ENCODE data around the gene ARHGAP30.
"Not testable (repeated sequence)": the region's sequence is repeated elsewhere in the genome, so short reads cannot be mapped to it uniquely, and the experiment has no call there.

ARHGAP30 gene

GRCh38 chr1:161031874-161032273 lies 37.8 kb downstream of the ARHGAP30 start:
- H4K20me1 ChIP-seq (ENCODE audit: control insufficient read depth, insufficient read depth, low read depth, low read length) = no peaks in the 10 kb centered on the region
- no peak overlapping the region for H3K4me2 ChIP-seq (ENCODE audit: low read length)
- H3K27me3 ChIP-seq (ENCODE audit: control insufficient read depth, low read length) = no peaks in the 10 kb centered on the region
- H3K9me3 ChIP-seq (ENCODE audit: control insufficient read depth, insufficient read depth, low read length) = no peaks in the 10 kb centered on the region; the same call in 1 of the 2 replicates
- TF ChIP-seq EZH2phosphoT487 (IDR thresholded peaks at IDR 0.05; ENCODE audit: borderline replicate concordance, low read length) (no peak), CTCF (IDR thresholded peaks at IDR 0.05; ENCODE audit: low read depth, low read length, poor library complexity, severe bottlenecking) (no peak)
- H3K79me2 ChIP-seq (ENCODE audit: control insufficient read depth, low read length) = peaks cover 3% of the 10 kb centered on the region
- H3K27ac ChIP-seq (ENCODE audit: low read depth, low read length) = no peak overlapping the region
- no peaks in the 10 kb centered on the region for H3F3A ChIP-seq (ENCODE audit: control insufficient read depth, insufficient read depth)
- no peaks in the 10 kb centered on the region for H3K9me2 ChIP-seq (replicated peaks; ENCODE audit: control insufficient read depth, low read length)
- peaks cover 16% of the 10 kb centered on the region for H3K4me1 ChIP-seq (ENCODE audit: control insufficient read depth, low read length)
- no peak overlapping the region for H3K4me3 ChIP-seq (ENCODE audit: low read length)
- no peaks in the 10 kb centered on the region; the same call in 1 of the 2 replicates for H3K36me3 ChIP-seq (ENCODE audit: control insufficient read depth, low read length)

GRCh38 chr1:161029466-161029865 lies 40.2 kb downstream of the ARHGAP30 start:
- H3K9me2 ChIP-seq (replicated peaks; ENCODE audit: control insufficient read depth, low read length); H3K4me1 ChIP-seq (ENCODE audit: control insufficient read depth, low read length); H3K27ac ChIP-seq (ENCODE audit: low read depth, low read length); H3K79me2 ChIP-seq (ENCODE audit: control insufficient read depth, low read length); H3K36me3 ChIP-seq (ENCODE audit: control insufficient read depth, low read length); H3K4me3 ChIP-seq (ENCODE audit: low read length); H3K9me3 ChIP-seq (ENCODE audit: control insufficient read depth, insufficient read depth, low read length); H3F3A ChIP-seq (ENCODE audit: control insufficient read depth, insufficient read depth); H4K20me1 ChIP-seq (ENCODE audit: control insufficient read depth, insufficient read depth, low read depth, low read length); H3K4me2 ChIP-seq (ENCODE audit: low read length); H3K27me3 ChIP-seq (ENCODE audit: control insufficient read depth, low read length): not testable (repeated sequence)

- H3K79me2 ChIP-seq (ENCODE audit: control insufficient read depth, low read length); H3K27ac ChIP-seq (ENCODE audit: low read depth, low read length); H3K9me2 ChIP-seq (replicated peaks; ENCODE audit: control insufficient read depth, low read length); H3K4me2 ChIP-seq (ENCODE audit: low read length); H3K27me3 ChIP-seq (ENCODE audit: control insufficient read depth, low read length); H3K4me1 ChIP-seq (ENCODE audit: control insufficient read depth, low read length); H4K20me1 ChIP-seq (ENCODE audit: control insufficient read depth, insufficient read depth, low read depth, low read length); H3K36me3 ChIP-seq (ENCODE audit: control insufficient read depth, low read length); H3K9me3 ChIP-seq (ENCODE audit: control insufficient read depth, insufficient read depth, low read length); H3K4me3 ChIP-seq (ENCODE audit: low read length): not testable (repeated sequence)
- H3F3A ChIP-seq (ENCODE audit: control insufficient read depth, insufficient read depth) = peaks cover 12% of the 10 kb centered on the region
These were observed 42.7 kb downstream of the ARHGAP30 start for GRCh38 chr1:161026954-161027353.

GRCh38 chr1:161022432-161022831 lies 47.3 kb downstream of the ARHGAP30 start:
- H4K20me1 ChIP-seq (ENCODE audit: control insufficient read depth, insufficient read depth, low read depth, low read length); H3K36me3 ChIP-seq (ENCODE audit: control insufficient read depth, low read length); H3K4me2 ChIP-seq (ENCODE audit: low read length); H3K9me3 ChIP-seq (ENCODE audit: control insufficient read depth, insufficient read depth, low read length); H3K9me2 ChIP-seq (replicated peaks; ENCODE audit: control insufficient read depth, low read length); H3K27me3 ChIP-seq (ENCODE audit: control insufficient read depth, low read length); H3K79me2 ChIP-seq (ENCODE audit: control insufficient read depth, low read length); H3K4me3 ChIP-seq (ENCODE audit: low read length); H3K27ac ChIP-seq (ENCODE audit: low read depth, low read length): not testable (repeated sequence)
- Histone ChIP-seq H3F3A (ENCODE audit: control insufficient read depth, insufficient read depth) (peaks cover 18% of the 10 kb centered on the region), H3K4me1 (ENCODE audit: control insufficient read depth, low read length) (peaks cover 26% of the 10 kb centered on the region)

- Histone ChIP-seq H3K27ac (ENCODE audit: low read depth, low read length) (no peak overlapping the region), H3K9me3 (ENCODE audit: control insufficient read depth, insufficient read depth, low read length) (no peaks in the 10 kb centered on the region), H3K4me2 (ENCODE audit: low read length) (peak overlapping the region; percentile 93), H3K79me2 (ENCODE audit: control insufficient read depth, low read length) (peaks cover 9% of the 10 kb centered on the region), H3K4me3 (ENCODE audit: low read length) (peak overlapping the region; percentile 68), H3F3A (ENCODE audit: control insufficient read depth, insufficient read depth) (peaks cover 18% of the 10 kb centered on the region), H3K4me1 (ENCODE audit: control insufficient read depth, low read length) (peaks cover 23% of the 10 kb centered on the region), H3K9me2 (replicated peaks; ENCODE audit: control insufficient read depth, low read length) (no peaks in the 10 kb centered on the region), H3K36me3 (ENCODE audit: control insufficient read depth, low read length) (no peaks in the 10 kb centered on the region), H4K20me1 (ENCODE audit: control insufficient read depth, insufficient read depth, low read depth, low read length) (no peaks in the 10 kb centered on the region), H3K27me3 (ENCODE audit: control insufficient read depth, low read length) (peaks cover 7% of the 10 kb centered on the region; the same call in 1 of the 2 replicates)
- no peak for TF ChIP-seq EZH2phosphoT487 (IDR thresholded peaks at IDR 0.05; ENCODE audit: borderline replicate concordance, low read length)
- no peak for TF ChIP-seq CTCF (IDR thresholded peaks at IDR 0.05; ENCODE audit: low read depth, low read length, poor library complexity, severe bottlenecking)
These were observed 47.7 kb downstream of the ARHGAP30 start for GRCh38 chr1:161021970-161022353.

All from DOHH2 (cell line).